Stimulated activated CD4-positive, alpha-beta T cell treated with anti-CD3 and anti-CD28 coated beads, Interleukin-4, amount 100 ng/mL, for 24 hours (primary cell): Measurements from ENCODE around the gene PARD3.
"Not testable (repeated sequence)": the region's sequence is repeated elsewhere in the genome, so short reads cannot be mapped to it uniquely, and the experiment has no call there.

ENCODE experiments used
- DNase-seq: peaks from one replicate; pipeline ENCODE4 v3.0.0-alpha.2; 2020

Gene PARD3

DNA sequence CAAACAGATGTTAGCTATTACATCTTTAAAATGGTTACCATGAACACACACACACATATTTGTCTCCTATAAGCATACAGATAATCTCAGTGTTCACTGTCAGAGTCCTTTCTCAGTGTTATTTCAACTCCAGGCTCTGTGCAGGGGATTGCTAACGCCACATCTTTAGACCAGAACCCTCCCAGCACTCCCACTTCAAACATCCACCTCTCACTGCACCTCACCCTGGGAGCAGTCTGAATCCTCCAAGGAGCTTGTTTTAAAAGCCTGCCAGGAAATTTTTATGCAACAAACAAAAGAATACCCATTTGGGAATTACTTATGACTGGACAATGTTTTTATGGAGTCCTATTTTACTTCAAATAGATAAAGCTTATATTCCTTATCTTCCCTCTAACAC is 107.4 kb downstream of the PARD3 start:
- no peak for DNase-seq

DNA sequence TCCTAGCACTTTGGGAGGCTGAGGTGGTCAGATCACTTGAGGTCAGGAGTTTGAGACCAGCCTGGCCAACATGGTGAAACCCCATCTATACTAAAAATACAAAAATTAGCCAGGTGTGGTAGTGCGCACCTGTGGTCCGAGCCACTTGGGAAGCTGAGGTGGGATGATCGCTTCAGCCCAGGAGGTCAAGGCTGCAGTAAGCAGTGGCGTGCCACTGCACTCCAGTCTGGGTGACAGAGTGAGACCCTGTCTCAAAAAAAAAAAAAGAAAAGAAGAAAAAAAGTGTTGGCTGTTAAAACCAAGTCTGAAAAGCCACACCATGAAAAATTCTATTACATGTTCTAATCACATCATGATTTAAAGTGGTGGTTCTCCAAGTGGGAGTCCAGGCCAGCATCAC is 108.1 kb downstream of the PARD3 start:
- DNase-seq, result not testable (repeated sequence)

DNA sequence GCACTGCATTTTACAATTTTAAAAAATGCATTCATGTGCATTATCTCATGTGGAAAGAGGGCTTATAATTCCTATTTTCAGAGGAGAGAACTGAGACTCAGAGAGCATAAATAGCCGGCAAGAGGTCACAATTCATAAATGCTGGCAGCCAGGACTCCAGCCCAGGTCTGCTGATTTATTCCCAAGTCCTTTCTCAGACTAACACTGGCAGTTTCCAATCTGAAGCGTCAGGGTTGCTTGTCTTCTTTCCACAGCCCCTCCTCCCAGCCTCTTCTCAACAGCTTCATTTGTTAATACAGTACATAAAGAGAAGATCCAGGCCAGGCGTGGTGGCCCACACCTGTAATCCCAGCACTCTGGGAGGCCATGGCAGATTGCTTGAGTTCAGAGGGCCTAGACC is 108.9 kb downstream of the PARD3 start:
- DNase-seq, result no peak

DNA sequence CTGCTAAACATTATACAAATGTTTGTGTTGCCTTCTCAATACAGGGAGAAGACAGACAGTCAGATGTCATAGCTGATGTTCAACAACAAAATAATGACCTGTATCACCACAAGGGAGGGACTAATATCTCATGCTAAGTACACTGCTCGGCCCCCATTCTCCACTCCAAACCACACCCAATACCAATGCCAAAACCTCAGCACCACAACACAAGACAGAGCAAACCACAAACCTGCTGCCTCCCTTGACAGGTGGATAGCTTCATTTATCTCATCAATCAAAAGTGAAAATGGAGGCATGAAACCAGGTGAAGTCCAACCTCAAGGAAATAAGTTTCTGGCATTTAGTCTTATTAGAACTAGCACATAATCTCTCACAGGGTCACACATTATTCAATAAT is 109.5 kb downstream of the PARD3 start:
- no peak for DNase-seq

DNA sequence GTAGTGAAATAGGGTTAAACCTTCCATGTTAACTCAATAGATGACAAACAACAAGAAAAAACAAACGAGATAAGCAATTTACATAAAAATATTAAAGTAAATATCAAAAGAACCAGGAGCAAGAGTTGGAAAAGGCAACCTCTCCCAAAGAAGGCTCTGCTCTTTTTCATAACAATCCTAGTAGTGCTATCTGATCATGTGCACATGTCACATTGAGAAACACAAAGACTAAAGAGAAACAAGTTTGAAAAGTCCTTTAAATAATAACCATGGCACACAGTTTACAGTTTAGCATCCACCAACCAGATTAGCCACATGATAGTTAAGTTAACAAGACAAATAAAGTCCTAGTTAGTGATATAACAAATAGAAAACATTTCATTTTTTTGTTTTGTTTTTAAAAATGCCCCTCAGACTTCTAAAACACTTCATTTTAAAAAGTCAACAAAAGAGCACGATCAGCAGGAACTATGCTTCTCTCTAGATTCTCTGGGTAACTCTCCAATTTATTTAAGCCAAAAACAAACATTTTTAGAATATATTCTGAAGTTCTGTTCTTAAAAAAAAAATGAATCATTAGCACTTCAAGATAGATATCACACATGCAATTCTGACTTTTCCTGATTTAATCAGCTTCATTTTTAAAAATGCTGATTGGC is 110.4 kb downstream of the PARD3 start:
- DNase-seq, result no peak

GRCh38 chr10:34702982-34703381 is 112.1 kb downstream of the PARD3 start:
- DNase-seq, result no peak

DNA sequence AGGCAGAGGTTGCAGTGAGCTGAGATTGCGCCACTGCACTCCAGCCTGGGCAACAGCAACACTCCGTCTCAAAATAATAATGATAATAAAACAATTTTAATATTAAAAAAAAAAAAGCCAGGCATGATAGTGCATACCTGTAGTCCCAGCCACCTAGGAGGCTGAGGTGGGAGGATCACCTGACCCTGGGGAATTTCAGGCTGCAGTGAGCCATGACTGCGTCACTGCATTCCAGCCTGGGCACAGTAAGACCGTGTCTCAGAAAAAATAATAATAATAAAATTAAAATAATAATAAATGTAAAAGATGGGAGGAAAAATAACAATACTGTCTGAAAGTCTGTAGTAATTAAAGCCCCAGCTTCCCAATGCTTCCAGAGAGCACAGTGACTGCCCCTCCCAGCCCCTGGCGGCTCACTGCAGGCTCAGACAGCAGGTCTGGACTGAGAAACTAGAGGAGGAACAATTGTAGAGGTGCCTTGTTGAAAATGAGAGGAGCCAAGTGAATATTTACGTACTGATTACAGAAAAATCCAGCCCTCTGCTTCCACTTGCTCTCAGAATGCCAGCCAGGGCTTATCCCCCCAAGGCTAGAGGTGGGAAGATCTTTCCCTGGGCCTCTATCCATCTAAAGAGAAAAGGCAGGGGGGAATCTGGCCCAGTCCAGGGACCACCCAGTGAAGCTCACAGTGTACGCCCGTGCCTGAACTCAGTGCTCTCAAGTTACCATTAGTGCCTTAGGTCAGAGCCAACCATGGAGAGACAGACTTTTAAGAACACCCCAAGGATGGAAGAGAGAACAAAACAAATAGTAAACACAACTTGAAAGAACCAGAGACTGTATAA is 112.8 kb downstream of the PARD3 start:
- DNase-seq, result no peak

DNA sequence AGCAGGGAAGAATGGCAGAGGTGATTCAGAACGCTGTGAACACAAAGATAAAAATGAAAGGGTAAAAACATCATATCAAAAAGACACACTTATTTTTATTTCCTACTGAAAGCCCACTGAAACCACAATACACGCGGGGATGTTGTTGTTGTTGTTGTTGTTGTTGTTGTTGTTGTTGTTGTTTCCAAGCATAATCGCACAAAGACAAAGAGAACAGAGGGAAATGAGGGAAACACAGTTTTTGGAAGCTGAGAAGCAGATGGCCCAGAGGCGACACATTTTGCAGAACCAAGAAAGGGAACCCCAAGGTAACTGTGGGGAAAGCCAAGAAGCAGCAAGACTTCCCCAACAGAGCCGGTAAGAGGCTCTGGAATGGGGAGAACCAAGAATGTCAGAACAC is 113.9 kb downstream of the PARD3 start:
- DNase-seq, result no peak

- DNase-seq, result not testable (repeated sequence)
These were observed 114.3 kb downstream of the PARD3 start for GRCh38 chr10:34700752-34701151.

DNA sequence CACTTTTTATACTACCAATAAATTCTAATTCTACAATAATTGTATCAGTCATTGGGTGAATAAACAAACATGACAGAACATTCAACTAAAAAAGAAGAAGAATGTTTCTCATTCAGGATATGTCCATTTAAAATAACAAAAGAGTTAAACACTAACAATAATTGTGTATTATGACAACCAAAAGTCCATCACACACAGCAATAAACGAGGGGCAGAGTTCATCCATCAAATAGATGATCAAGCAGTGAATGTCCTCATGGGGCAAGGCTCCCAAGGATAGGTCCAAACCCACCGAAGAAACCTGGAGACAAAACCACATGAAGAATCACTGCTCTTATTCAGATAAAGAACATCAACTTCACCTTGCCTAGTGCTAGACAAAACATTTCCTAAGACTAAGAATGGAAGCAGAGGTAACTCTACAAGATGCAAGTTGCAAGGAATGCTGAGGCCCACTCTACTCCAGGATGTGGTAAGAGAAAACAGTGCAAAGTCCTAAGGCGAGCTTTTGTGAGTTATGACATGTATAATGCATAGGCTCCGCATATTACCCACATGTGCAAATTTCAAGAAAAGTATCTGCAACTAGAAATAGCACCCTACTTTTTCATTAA is 115.1 kb downstream of the PARD3 start:
- no peak for DNase-seq

- no peak for DNase-seq
These were observed 116.1 kb downstream of the PARD3 start for GRCh38 chr10:34698979-34699378.

DNA sequence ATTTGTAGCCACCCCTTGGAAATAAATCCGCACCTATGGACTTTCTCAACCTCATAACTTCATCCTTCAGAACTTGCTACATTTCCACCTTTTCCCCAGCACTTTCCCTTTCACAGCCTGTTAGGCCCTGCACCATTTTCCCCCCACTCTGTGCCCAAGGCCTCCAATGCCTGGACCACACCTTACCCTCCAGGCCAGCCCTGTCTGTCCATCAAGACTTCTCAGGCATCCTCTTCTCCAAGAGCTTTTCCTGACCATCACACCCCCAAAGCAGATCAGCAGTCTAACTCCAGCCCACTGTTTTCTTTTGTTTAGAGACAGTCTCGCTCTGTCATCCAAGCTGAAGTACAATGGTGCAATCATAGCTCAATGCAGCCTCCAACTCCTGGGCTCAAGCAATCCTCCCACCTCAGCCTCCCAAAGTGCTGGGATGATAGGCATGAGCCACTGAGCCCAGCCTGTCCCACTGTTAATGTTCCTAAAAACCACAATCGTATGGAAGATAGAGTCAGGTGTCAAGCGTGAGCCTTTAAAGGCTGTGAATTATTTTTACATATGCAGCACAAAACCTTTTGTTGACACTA is 116.8 kb downstream of the PARD3 start:
- no peak for DNase-seq

DNA sequence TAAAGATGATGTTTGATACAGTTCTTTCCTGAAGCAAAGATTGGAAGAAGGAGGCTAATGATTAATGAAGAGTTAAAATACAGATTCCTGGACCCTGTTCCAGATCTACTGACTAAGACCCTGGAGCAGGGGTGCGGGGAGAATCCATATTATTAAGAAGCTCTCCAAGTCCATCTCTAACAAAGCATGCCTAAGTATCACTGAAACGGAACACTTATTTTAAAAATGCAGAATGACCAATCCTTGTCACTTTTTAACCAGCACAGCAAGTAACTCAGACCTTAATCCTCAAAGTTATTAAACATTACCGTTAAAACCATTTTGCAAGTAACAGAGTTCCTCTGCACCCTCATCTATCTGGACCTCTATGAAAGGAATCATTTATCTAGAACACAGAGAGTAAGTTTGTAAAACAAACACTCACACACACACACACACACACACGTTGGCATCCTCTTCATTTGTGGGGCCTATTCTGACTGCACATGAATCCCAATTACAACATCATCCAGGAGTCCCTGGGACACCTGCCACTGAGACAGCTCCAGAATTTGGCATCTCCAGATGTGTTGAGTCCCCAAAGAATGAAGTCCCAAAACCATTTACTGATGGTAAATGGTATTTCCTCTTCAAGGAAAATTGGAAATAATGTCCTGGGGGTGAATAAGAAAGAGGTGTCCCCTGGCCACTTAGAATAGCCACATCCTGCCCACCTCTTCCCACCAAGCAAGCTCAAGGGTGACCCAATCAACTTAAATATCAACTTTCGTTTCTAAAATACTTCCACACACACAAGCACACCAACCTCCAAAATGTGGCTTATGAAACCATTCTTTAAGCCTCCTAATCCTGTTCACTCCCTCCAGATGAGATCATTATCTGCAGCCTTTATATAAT is 117.5 kb downstream of the PARD3 start:
- no peak for DNase-seq

- no peak for DNase-seq
These were observed 118.7 kb downstream of the PARD3 start for GRCh38 chr10:34696423-34696822.

DNA sequence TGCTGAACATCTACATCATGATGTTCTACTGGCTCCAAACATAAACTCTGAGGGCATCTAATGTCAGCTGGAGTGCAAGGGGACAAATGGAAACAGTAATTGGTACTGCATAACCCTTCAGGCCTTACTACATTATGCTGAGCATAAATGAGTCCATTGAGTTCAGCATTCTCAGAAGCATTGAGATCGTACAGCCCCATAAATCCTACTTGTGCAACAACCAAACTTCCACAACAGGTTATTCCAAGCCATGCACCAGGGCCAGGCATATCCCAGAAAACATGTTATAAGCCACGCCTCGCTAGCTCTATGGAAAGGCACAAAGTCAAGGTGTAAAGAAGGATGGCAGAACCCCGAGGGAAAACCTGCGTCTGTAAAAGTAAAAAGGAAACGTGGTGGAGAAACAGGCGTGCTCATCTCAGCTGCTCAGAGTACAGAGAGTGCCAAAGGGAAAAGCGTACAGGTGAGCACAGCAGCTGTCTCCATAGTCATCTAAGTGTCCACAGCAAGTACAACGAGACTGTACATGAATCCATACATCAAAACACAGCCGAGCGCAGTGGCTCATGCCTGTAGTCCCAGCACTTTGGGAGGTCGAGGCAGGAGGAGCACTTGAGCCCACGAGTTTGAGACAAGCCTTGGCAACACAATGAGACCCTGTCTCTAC is 124.6 kb downstream of the PARD3 start:
- no peak for DNase-seq

- DNase-seq, result no peak
These were observed 126.0 kb downstream of the PARD3 start for GRCh38 chr10:34689053-34689452.

- no peak for DNase-seq
These were observed 127.5 kb downstream of the PARD3 start for GRCh38 chr10:34687434-34688210.

DNA sequence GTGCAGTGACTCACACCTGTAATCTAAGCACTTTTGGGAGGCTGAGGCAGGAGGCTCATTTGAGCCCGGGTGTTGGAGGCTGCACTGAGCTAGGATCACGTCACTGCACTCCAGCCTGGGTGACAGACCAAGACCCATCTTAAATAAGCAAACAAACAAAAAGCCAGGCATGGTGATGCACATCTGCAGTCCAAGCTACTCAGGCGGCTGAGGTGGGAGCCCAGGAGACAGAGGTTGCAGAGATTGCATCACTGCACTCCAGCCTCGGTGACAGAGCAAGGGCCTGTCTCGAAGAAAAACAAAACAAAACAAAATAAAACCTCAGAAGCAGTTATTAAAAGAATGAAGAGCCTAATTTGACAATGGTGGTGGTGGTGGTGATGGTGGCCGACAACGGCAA is 132.5 kb downstream of the PARD3 start:
- no peak for DNase-seq

- no peak for DNase-seq
These were observed 133.2 kb downstream of the PARD3 start for GRCh38 chr10:34681933-34682332.

GRCh38 chr10:34679177-34679576 is 135.9 kb downstream of the PARD3 start:
- DNase-seq, result no peak

DNA sequence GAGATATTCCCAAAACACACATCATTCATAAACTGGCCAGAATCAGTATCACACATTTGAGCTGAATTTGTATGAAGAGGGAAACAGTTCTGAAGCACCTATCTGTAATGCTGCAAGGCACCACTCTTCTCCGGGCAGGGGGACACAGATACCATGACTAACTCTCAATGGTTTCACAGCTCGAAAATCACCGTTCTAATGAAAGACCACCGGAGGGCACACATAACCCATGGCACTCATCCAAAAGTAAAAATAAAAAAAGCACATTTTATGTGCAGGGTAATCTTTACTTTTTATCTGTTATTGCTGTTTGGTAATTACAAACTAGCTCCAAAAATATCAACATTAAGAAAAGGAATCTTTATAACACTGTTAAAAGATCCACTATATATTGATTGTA is 137.5 kb downstream of the PARD3 start:
- no peak for DNase-seq
